HG03196 (cell line): Measurements from ENCODE around the gene MFSD8.
"Not testable (repeated sequence)": the region's sequence is repeated elsewhere in the genome, so short reads cannot be mapped to it uniquely, and the experiment has no call there.

Experiments
- ATAC-seq: cut with Tn5 transposase; IDR thresholded peaks from one replicate; pipeline ENCODE4 v1.9.1; 2021; ENCODE audit not compliant: unreplicated experiment

The MFSD8 gene

DNA sequence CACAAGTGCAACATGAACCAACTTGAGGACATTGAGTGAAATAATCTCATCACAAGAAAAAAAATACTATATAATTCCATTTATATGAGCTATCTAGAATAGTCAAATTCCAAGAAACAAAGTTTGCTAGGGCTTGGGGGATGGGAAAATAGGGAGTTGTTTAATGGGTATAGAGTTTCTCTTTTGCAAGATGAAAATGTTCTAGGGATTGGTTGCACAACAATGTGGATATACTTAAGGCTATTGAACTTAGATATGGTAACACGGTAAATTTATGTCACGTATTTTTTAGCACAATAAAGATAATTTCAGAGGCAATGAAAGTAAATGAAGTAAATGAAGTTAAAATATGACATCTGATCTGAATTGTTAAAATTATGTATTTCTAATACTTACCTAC, 7.9 kb downstream of the MFSD8 start:
- no peak for ATAC-seq

DNA sequence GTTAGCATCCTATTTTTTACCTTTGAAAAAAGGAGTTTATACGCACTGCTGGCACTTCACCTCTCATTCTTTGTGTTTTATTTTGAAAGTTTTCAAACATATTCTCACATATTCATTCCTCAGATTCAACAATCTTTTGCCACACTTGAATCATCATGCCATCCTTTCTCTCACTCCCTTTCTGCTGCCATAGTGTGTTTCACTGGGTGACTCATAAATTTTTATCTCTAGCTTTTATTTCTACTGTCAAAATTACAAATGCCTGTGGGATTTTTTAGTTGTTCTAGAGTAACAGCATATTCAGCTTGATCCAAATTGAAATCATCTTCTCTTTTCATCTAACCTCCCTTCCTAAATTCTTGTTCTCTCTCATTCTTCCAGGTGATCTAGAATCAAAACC, 28.0 kb downstream of the MFSD8 start:
- ATAC-seq, result no peak

DNA sequence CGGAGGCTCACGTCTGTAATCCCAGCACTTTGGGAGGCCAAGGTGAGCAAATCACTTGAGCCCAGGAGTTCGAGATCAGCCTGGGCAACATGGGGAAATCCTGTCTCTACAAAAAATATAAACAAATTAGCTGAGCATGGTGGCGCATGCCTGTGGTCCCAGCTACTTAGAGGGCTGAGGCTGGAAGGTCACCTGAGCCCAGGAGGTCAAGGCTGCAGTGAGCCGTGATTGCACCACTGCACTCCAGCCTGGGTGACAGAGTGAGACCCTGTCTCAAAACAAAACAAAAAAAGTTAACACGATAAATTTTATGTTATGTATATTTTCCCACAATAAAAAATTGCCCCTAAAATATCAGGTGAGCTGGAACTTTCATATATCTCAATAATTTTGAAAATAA, 33.1 kb downstream of the MFSD8 start:
- ATAC-seq, result not testable (repeated sequence)

DNA sequence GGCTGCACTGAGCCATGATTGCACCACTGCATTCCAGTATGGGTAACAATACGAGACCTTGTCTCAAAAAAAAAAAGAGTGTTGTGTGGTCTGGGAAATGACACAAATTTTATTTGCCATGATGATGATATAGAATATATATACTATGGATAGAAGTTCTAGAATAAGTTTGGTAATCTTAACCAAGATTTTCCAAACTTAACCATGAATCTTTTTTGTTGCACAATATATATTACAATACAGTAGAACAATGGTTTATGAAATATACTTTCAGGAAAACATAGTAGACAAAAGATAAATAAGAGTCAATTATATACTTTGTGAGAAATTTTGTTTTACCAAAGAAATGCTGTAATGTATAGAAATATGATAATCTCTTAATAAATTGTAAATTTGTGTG, 34.8 kb downstream of the MFSD8 start:
- no peak for ATAC-seq

DNA sequence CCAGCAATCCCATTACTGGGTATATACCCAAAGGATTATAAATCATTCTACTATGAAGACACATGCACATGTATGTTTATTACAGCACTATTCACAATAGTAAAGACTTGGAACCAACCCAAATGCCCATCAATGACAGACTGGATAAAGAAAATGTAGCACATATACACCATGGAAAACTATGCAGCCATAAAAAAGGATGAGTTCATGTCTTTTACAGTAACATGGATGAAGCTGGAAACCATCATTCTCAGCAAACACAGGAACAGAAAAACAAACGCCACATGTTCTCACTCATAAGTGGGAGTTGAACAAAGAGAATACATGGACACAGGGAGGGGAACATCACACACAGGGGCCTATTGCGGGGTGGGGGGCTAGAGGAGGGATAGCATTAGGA, 39.3 kb downstream of the MFSD8 start:
- ATAC-seq, result not testable (repeated sequence)

DNA sequence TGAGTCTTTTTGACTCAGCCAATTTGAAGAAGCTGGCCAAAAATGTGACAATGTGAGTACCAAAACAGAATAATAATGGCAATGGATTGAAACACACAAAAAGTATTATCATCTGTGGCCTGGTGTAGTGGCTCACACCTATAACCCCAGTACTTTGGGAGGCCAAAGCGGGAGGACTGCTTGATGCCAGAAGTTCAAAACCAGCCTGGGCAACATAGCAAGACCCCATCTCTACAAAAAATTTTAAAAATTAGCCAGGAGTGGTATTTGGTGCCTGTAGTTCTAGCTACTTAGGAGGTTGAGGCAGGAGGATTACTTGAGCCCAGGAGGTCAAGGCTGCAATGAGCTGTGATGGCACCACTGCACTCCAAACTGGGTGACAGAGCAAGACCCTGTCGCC, 42.7 kb downstream of the MFSD8 start:
- no peak for ATAC-seq

DNA sequence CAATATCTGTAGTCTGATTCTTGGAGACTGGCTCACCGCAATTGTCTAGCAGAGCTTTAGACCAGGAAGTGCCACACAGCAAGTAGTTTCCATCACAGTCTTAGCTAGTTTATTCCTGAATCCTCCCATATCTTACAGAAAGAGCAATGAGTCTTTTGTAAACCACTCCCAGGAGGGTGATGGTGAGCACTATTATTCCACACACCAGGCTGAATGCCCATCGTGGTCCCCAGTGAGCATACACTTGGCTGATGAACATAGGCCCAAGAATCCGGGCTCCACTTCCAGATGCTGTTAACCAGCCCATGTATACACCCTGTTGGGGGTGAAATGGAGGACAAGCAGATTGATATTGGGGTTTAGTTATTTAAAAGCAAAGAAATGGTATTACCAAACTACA, 44.5 kb downstream of the MFSD8 start:
- ATAC-seq, result no peak

DNA sequence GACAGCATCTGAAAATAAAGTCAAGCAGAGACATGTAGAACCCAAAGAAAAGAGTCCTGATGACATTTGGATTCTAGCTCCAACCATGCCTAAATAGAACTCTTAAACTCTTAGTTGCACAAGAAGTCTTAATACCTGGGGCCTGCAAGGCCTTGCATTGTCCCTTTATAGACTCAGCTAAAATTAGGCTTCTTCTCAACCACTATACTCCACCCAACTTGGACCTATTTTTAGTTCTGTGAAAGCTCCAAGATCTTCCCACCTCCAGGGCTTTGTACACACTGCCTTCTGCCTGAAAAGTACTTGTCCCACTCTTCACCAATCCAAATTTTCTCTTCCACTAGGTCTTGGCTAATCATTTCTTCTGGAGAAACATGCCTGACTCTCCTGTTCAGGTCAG, 47.8 kb downstream of the MFSD8 start:
- no peak for ATAC-seq

DNA sequence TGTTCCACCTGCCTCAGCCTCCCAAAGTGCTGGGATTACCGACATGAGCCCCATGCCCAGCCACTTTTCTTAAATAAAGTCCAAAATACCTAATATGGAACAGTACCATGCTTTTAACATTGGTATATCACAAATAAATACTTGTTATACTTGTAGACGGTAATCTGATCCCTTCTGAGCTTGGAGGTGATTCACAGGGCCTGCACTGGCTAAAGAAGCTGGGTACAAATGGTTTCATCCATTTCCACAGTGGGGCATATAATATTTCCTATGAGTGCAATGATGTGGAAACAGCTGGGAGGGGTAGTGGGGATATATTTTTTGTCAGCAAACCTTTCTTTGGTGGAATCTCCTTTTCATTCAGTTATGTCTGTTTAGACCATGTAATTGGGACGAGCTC, 48.5 kb downstream of the MFSD8 start:
- no peak for ATAC-seq

DNA sequence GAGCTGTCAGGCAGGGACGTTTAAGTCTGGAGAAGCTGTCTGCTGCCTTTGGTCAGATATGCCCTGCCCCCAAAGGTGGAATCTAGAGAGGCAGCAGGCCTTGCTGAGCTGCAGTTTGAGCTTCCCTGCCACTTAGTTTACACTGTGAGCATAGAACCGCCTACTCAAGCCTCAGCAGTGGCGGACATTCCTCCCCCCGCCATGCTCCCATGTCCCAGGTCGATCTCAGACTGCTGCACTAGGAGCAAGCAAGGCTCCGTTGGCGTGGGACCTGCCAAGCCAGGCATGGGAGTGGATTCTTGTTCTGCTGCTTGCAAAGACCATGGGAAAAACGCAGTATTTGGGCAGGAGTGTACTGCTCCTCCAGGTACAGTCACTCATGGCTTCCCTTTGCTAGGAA, 59.9 kb downstream of the MFSD8 start:
- no peak for ATAC-seq

DNA sequence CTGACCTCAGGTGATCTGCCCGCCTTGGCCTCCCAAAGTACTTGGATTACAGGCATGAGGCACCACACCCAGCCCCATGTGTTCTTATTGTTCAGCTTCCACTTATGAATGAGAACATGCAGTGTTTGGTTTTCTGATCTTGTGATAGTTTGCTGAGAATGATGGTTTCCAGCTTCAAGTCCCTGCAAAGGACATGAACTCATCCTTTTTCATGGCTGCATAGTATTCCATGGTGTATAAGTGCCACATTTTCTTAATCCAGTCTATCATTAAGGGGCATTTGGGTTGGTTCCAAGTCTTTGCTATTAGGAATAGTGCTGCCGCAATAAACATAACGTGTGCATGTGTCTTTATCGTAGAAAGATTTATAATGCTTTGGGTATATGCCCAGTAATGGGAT, 65.3 kb downstream of the MFSD8 start:
- ATAC-seq, result not testable (repeated sequence)

DNA sequence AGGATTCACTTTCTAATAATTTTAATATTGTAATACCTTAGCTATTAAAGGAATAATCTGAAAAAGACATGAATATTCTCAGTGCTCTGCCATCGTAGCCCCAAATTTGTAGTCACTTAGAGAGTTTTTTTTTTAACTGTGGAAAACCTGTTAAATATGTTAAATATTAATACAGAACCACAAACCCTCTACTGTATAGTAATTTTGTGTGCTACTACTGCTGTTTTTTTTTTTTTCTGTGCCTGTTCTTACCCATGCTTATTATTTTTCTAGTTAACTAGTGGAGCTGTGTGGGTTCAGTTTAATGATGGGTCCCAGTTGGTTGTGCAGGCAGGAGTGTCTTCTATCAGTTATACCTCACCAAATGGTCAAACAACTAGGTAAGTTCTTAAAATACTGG, 68.4 kb downstream of the MFSD8 start:
- ATAC-seq, result no peak

DNA sequence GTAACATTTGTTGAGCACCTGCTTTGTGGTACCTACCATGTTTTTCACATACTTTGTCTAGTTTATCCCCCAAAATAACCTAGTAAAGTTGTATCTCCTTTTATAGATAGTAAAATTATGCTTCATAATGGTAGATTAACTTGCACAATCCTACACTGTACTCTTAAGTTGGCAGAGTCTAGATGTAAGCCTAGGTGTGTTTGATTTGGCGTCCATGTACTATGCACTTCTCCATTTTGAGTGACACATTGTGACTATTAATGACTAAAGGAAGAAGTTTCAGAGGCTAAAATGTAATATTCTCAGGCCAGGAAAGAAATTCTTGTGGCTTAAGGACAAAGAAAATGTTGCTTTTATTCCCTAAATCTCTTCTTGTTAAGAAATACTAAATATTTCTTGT, 68.9 kb downstream of the MFSD8 start:
- ATAC-seq, result no peak

DNA sequence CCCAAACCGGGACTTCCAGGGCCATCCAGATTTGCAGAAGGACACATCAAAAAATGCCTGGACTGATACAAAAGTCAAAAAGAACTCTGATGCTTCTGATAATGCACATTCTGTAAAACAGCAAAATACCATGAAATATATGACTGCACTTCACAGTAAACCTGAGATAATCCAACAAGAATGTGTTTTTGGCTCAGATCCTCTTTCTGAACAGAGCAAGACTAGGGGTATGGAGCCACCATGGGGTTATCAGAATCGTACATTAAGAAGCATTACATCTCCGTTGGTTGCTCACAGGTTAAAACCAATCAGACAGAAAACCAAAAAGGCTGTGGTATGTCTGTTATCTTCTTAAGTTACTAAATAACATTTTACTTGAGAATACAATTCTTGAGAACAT, 75.1 kb downstream of the MFSD8 start:
- no peak for ATAC-seq

DNA sequence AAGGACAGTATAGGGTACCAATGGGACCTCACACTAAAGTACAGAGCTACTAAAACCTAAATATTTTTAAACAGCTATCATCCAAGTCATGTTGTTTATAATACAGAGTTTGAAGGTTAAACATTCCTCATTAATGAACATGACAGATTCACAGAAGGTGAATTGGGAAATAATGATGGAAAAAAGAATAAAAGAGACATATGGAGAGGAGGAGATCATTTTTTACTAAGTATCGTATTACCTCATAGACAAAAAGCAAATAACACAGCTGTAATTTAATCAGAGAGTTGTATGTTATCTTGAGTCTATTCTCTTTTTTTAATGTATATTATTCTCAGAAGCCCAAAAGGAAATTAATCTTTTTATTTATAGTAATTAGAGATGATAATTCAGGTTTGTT, 76.4 kb downstream of the MFSD8 start:
- ATAC-seq, result no peak

DNA sequence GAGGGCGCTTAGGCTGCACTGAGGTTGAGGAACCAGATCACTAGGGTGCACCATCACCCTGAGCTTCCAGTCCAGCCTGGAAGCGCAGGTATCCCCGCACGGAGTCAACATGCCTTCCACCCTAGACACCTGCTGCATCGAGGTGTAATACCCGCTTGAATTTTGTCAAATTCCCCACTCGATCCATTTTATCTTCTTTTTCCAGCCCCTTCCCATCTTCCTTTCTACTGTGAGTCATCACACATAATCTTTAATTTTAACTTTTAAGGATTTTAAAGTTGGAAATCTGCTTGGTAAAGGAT, 83.5 kb downstream of the MFSD8 start:
- ATAC-seq, result peak; percentile 35

DNA sequence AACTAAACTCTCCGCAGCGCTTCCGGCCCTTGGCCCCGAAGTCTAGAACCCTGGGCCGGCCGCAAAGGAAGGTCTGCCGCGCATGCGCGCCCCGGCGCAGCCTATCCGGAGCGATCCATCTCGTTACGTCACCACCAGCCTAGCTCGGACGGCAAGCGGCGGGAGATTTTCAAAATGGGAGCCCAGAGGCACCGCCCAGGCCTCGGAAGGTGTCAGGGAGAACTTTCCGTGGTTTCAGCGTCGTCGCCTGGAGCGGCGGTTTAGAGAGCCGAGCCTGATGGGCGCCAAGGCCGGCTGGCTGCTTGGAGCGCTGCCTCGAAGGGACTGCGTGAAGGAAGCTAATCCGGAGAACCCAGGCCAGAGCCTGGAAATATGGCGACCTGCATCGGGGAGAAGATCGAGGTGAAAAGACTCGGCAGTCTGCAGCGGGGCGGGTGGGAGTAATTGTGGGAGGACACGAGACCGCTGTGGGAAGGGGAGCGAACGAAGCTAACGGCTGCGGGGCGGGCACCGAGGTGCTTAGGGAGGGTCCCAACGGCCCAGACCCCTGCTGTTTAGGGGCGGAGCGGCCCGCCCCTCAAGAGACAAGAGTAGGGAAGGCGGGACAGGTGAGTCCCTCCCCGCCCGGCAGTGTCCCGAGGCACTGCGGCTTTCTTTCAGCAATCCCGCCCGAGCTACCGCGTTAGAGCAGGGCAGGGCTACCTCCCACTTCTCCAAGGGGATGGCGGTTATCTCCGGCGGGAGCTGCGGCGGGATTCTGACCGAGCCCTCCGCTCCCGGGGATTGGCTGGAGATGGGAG, 84.0 kb downstream of the MFSD8 start, which contains the start of gene PLK4:
PLK4 (plus strand) TSS at position 131 of the 800 bp plus-strand sequence; CDS start at position 373, 242 bp downstream.
- peak; percentile 98 for ATAC-seq

DNA sequence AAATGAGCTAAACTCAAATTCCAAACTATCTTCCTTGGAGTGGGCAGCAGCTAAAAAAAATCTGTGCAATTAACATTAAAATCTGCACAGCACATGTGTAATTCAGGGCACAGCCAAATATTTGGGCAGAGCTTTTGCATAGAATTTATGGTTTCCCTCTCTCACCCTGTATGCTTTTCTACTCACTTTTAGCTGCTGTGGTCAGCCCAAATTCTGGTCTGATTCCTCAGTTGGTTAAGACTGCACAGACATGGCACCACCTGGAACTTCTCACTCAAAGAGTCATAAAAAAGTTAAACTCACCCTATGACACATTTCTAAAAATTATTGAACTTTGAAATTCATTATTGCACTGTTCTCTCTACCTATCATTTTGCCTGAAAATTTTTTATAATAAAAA, 89.2 kb downstream of the MFSD8 start:
- ATAC-seq, result no peak

DNA sequence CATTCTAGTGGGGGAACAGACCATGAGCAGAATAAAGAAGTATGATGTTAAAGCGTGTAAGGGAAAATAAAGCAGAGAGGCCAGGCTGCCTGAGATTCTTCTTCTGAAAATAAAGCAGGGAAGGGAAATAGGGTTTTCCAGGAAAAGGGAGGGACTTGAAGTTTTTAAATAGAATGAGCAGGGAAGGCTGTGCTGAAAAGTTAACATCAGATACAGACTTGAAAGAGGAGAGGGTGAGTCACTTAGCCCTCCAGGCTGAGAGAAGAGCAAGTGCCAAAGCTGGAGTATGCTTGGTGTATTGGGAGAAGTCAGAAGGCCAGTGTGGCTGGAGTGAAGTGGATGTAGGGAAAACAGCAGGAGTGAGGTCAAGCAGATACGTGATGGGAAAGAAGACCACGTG, 94.3 kb downstream of the MFSD8 start:
- ATAC-seq, result no peak

DNA sequence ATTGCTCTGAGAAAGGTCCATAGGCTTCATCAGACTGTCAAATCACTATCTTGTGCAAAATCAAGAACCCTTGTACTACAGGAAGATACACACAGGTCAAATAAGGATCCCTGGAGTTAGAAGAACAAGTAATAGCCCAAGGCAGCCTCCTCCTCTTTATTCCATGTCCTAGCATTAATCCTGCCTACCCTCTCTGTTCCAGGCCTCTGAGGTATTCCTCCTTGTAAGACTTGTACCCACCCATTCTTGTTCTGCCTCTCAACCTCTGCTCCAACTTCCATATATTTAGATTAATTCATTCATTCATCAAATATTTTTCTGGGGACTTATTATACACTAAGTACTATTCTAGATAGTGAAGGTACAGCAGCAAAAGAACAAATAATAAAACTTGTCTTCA, 94.7 kb downstream of the MFSD8 start:
- no peak for ATAC-seq

DNA sequence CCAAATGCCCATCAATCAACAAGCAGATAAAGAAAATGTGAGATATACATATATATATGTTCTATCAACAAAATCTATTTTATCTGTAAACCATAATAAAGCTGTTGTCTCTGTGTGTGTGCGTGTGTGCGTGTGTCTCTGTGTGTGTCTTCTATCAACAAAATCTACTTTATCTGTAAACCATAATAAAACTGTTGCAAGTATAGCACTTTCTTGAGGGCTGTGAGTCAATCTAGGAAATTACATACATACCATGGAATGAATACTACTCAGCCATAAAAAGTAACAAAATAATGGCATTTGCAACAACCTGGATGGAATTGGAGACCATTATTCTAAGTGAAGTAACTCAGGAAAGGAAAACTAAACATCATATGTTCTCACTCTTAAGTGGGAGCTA, 96.8 kb downstream of the MFSD8 start:
- ATAC-seq, result no peak
